Upper lobe of left lung (tissue), 6 donors: ENCODE results near the gene ACTL10. TPM values are rescaled to one million over a fixed set of nuclear protein-coding genes. Genes with fewer than 3 reads are reported as not detected.

Experiments used
- ATAC-seq, 2 donors: fragments of 200-7000 bp; cut with Tn5 transposase; one replicate each; pipeline ENCODE4 v1.9.1; 2022; ENCODE audit warnings: mild to moderate bottlenecking in 2 of 2, moderate library complexity in 2 of 2; ENCODE audit not compliant: low FRiP score in 2 of 2
- DNase-seq, 2 donors: peaks; one replicate each; pipeline ENCODE4 v3.0.0-alpha.2; 2019 to 2020
- H3K27ac ChIP-seq, 4 donors: fragments of 200-600 bp; sonication (generic); one replicate each; pipeline ENCODE4 v1.5.1; 2016 to 2019
- H3K27me3 ChIP-seq, 4 donors: fragments of 200-600 bp; sonication (generic); one replicate each; pipeline ENCODE4 v1.5.1; 2017 to 2019
- H3K36me3 ChIP-seq, 4 donors: fragments of 200-600 bp; sonication (generic); one replicate each; pipeline ENCODE4 v1.5.1; 2016 to 2019
- H3K4me1 ChIP-seq, 4 donors: fragments of 200-600 bp; sonication (generic); one replicate each; pipeline ENCODE4 v1.5.1; 2018 to 2019
- H3K4me3 ChIP-seq, 4 donors: fragments of 200-600 bp; sonication (generic); one replicate each; pipeline ENCODE4 v1.5.1; 2017 to 2019; ENCODE audit warnings: mild to moderate bottlenecking in 2 of 4, moderate library complexity in 1 of 4
- H3K9me3 ChIP-seq, 4 donors: fragments of 200-600 bp; sonication (generic); one replicate each; pipeline ENCODE4 v1.5.1; 2018 to 2019
- EP300 ChIP-seq, 4 donors: sonication (generic); formaldehyde crosslinking; IDR thresholded peaks; one replicate each; pipeline ENCODE4 v1.5.1; 2017; ENCODE audit warnings: antibody characterized with exemption in 4 of 4, control low read depth in 2 of 4
- POLR2A ChIP-seq, 4 donors: fragments of 450-650 bp; IDR thresholded peaks; one replicate each; pipeline ENCODE4 v1.5.1; 2016 to 2017; ENCODE audit warnings: antibody characterized with exemption in 4 of 4, mild to moderate bottlenecking in 2 of 4
- POLR2AphosphoS5 ChIP-seq, 2 donors: sonication (generic); formaldehyde crosslinking; IDR thresholded peaks; one replicate each; pipeline ENCODE4 v1.5.1; 2017; ENCODE audit warnings: antibody characterized with exemption in 2 of 2
- WGBS, 2 donors: methylation state at CpG; one replicate each; pipeline ENCODE4 v1.1.5; 2017 to 2018; 5-methylcytosine and 5-hydroxymethylcytosine counted together
- total RNA-seq, 6 donors: library from RNA; depleted of rRNA in 4 of 6; stranded (reverse); fragments of >200 nt in 4 of 6; gene quantifications; one replicate each; pipeline versions ENCODE4 v1.1.0 to v1.2.1, GENCODE V29; 2016 to 2021
- TF ChIP-seq, protein P1 (sequence below), 6 experiments: fragments of 450-650 bp in 4 of 6; fragments of 200-600 bp in 2 of 6; sonication (generic) in 2 of 6; IDR thresholded peaks; one replicate each; pipeline ENCODE4 v1.5.1; 2016 to 2019; ENCODE audit warnings: antibody characterized with exemption in 6 of 6
- donor health status: DM: no; HTN: no; CAD: no; lungs with moderate emphysema.
- donor health status: DM: no; HTN: yes; CAD: no; lungs with severe emphysema.

Gene ACTL10
- total RNA-seq, 6 donors from 2014 or later: 1.7 to 3.8 (median 2.1) TPM; not detected in 1

DNA sequence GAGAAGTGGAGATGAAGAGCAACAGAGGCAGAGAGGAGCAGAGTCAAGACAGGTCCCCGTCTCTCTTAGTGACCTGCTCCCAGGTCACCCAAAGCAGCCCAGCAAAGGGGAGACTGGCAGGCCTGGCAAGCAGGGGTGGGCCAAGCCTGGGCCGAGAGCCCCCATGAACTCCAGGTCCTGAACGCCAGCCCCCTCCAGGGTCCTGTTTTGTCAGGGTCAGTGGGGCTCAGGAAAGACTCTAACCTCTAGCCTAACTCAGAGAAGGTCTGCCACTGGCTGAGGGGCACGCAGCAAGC is 6.3 kb downstream of the ACTL10 start:
- H3K36me3 ChIP-seq: no peaks in the 10 kb centered on the region
- no peak for ATAC-seq
- no peaks in the 10 kb centered on the region for H3K9me3 ChIP-seq
- peak overlapping the region in 3 of 4 donors; percentile 79 to 91 (median 86) for H3K27ac ChIP-seq
- H3K4me1 ChIP-seq: peaks cover 23 to 50% (median 47%) of the 10 kb centered on the region in 4 donors
- TF ChIP-seq, protein P1, sequence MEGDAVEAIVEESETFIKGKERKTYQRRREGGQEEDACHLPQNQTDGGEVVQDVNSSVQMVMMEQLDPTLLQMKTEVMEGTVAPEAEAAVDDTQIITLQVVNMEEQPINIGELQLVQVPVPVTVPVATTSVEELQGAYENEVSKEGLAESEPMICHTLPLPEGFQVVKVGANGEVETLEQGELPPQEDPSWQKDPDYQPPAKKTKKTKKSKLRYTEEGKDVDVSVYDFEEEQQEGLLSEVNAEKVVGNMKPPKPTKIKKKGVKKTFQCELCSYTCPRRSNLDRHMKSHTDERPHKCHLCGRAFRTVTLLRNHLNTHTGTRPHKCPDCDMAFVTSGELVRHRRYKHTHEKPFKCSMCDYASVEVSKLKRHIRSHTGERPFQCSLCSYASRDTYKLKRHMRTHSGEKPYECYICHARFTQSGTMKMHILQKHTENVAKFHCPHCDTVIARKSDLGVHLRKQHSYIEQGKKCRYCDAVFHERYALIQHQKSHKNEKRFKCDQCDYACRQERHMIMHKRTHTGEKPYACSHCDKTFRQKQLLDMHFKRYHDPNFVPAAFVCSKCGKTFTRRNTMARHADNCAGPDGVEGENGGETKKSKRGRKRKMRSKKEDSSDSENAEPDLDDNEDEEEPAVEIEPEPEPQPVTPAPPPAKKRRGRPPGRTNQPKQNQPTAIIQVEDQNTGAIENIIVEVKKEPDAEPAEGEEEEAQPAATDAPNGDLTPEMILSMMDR (IDR thresholded peaks at IDR 0.05): no peak
- TF ChIP-seq POLR2A (IDR thresholded peaks at IDR 0.05) (no peak), POLR2AphosphoS5 (IDR thresholded peaks at IDR 0.05) (no peak), EP300 (IDR thresholded peaks at IDR 0.05) (no peak)
- peak overlapping the region in 3 of 4 donors; percentile 63 to 87 (median 83) for H3K4me3 ChIP-seq
- WGBS, 2 donors: 75 to 100% methylated on average over 1 to 4 of the region's 4 CpGs
- DNase-seq: no peak
- no peaks in the 10 kb centered on the region for H3K27me3 ChIP-seq

DNA sequence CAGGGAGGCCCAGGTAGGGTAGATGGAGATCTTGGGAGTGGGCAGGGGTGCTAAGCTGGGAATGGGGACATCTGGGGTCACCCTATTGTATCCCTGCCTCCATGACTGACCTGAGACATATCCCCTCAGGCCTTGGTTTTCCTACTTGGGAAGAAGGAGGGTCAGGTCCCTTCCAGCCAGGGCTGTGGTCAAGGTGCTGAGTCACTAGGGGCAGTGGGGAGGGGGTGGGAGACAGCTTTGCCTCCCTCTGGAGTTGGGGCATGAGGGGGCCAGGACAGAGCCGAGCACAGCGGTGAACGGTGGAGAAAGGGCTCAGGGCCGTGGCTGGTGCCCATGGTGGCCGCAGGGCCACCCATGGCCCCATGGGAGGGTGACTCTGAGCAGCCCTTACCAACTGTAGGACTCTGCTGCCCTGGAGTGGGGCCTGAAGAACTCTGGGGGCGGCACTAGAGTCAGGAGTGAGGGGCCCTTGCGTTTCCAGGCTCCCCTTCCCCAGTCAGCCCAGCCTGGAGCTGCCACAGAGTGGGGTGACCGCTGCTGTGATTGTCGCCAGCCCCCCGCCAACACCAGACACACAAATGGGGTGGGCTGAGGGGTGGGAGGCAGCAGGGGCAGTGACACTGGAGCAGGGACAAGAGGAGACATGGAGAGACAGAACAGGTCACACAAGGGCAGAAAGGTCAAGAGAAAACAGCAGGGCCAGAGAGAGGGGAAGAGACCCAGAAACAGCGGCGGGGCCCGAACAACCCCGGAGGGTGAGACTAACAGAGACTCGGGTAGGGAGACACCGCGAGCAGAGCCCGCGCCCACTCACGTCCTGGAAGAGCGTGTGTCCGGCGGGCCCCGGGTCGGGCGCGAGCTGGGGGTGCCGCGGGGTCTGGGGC is 6.9 kb downstream of the ACTL10 start:
- no peaks in the 10 kb centered on the region for H3K36me3 ChIP-seq
- ATAC-seq (no peak), DNase-seq (peak in 1 of 2 donors; percentile 72)
- peaks cover 19 to 44% (median 41%) of the 10 kb centered on the region in 4 donors for H3K4me1 ChIP-seq
- TF ChIP-seq POLR2A (IDR thresholded peaks at IDR 0.05): no peak
- TF ChIP-seq EP300 (IDR thresholded peaks at IDR 0.05): no peak
- TF ChIP-seq POLR2AphosphoS5 (IDR thresholded peaks at IDR 0.05): no peak
- TF ChIP-seq, protein P1 (IDR thresholded peaks at IDR 0.05): no peak
- no peaks in the 10 kb centered on the region for H3K27me3 ChIP-seq
- 20 to 23% methylated on average over 16 to 28 of the region's 29 CpGs for WGBS, 2 donors
- H3K4me3 ChIP-seq: peak overlapping the region; percentile 61 to 87 (median 73)
- peak overlapping the region; percentile 77 to 91 (median 82) for H3K27ac ChIP-seq
- H3K9me3 ChIP-seq: no peaks in the 10 kb centered on the region

DNA sequence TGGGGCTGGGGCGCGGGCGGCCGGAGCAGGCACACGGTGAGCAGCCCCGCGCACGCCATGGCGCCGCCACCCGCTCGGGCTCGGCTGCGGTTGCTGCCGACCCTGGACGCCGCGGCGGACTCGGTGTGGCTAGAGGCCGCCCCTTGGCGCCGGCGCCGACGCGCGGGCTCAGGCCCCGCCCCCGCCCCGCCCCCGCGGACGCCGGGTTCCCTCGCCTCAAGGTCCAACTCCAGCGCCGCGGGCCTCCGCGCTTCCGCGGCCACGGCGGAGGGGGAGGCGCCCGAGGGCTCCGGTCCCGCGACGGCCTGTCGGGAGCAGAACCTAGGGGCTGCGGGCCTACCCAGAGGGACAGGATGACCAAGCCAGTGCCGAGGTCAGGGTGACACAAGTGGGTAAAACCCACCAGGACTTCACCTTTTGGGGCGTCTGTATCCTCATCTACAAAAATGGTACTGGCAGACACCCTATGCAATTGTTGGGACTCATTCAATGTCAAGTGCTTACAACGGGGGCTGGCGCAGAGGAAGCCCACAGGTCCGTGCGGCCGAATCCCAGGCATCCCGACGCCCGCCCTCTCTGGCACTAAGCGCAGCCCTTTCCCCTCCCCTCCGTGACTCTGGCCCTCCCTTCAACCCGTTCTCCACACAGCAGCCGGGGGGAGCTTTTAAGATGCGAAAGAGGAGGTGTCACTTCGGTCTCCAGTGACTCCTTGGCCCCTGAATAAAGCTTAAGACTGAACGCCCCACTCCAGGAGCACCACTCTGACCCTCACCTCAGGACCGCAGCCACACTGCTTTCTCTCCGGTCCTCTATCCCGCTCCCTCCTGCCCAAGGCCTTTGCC is 7.8 kb downstream of the ACTL10 start, which contains the start of gene NECAB3:
Gene NECAB3, minus strand, starts transcription at position 135 of the 842 bp plus-strand sequence. Its CDS starts 76 bp downstream, at position 59.
- TF ChIP-seq EP300 (IDR thresholded peaks at IDR 0.05) (no peak), POLR2A (IDR thresholded peaks at IDR 0.05) (peak in 2 of 4 donors; percentile 34 to 72), POLR2AphosphoS5 (IDR thresholded peaks at IDR 0.05) (peak in 1 of 2 donors; percentile 53)
- TF ChIP-seq, protein P1 (IDR thresholded peaks at IDR 0.05): peak in 1 of 6 experiments; percentile 7
- Histone ChIP-seq H3K4me1 (peaks cover 19 to 44% (median 41%) of the 10 kb centered on the region in 4 donors), H3K4me3 (peak within 1 kb of the TSS; percentile 61 to 87 (median 73)), H3K9me3 (no peaks in the 10 kb centered on the region), H3K27me3 (no peaks in the 10 kb centered on the region), H3K36me3 (no peaks in the 10 kb centered on the region), H3K27ac (peak within 1 kb of the TSS; percentile 77 to 91 (median 82))
- DNase-seq (peak; percentile 91 to 98), ATAC-seq (peak; percentile 73 to 94)
- WGBS, 2 donors: 10 to 19% methylated on average over 17 to 22 of the region's 73 CpGs

DNA sequence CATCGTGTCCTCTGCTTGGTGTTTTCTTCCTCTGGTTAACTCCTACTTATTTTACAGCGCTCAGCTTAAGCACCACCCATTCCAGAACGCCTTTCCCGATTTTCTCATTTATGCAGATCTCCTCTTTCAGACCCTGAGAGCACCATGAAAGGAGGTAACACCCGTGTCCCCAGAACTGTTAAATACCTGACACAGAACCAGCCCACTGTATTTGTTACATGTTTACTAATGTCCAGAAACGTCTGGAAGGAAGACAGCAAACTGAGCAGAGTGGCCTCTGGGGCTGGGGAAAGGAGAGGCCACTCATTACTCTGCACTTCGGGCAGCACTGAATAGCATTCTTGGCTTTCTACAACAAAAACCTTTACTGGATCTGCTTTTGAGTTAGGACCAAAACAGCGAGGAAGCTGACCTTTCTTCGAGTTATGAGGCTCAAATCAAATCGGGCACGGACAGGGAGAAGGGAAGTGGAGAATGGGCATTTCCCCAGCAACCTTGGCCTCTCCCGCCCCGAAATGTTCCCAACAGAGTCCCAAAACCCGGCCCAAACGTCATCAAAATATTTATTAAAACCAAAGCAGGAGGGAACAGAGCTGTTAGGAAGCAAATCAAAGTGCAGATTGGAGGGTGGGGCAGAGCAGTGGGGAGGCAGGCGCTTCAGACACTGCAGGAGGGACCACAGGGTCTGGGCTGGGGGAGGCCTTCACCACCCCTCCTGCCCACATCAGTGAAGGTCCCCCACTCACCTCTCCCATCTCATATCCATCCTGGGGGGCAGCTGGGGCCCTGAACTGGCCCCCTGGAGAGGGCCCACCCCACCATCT is 8.6 kb downstream of the ACTL10 start:
- ATAC-seq (peak in 1 of 2 donors; percentile 2), DNase-seq (no peak)
- Histone ChIP-seq H3K4me1 (peaks cover 19 to 44% (median 41%) of the 10 kb centered on the region in 4 donors), H3K27me3 (no peaks in the 10 kb centered on the region), H3K27ac (peak overlapping the region; percentile 77 to 91 (median 82)), H3K9me3 (no peaks in the 10 kb centered on the region), H3K36me3 (no peaks in the 10 kb centered on the region), H3K4me3 (peak overlapping the region in 3 of 4 donors; percentile 63 to 87 (median 83))
- 44 to 54% methylated on average over 16 of the region's 16 CpGs for WGBS, 2 donors
- TF ChIP-seq, protein P1 (IDR thresholded peaks at IDR 0.05): no peak
- TF ChIP-seq POLR2AphosphoS5 (IDR thresholded peaks at IDR 0.05) (no peak), POLR2A (IDR thresholded peaks at IDR 0.05) (no peak), EP300 (IDR thresholded peaks at IDR 0.05) (no peak)
